Progenitor cell of endocrine pancreas (in vitro differentiated cells): ENCODE results near the gene POTEM. TPM values are rescaled to one million over a fixed set of nuclear protein-coding genes. Genes with fewer than 3 reads are reported as not detected.
"Not testable (repeated sequence)": the region's sequence is repeated elsewhere in the genome, so short reads cannot be mapped to it uniquely, and the experiment has no call there.

Experiments used
- DNase-seq: peaks from one replicate; pipeline ENCODE4 v3.0.0; 2021; ENCODE audit warnings: low spot score; ENCODE audit not compliant: unreplicated experiment
- H3K27ac Mint-ChIP-seq: 2 replicates; pipeline ENCODE4 v1.8.0; 2021; ENCODE audit warnings: mild to moderate bottlenecking, moderate library complexity, mixed read lengths
- H3K27me3 Mint-ChIP-seq: 2 replicates; pipeline ENCODE4 v1.8.0; 2021; ENCODE audit warnings: mixed read lengths
- H3K36me3 Mint-ChIP-seq: 2 replicates; pipeline ENCODE4 v1.8.0; 2022; ENCODE audit warnings: mixed read lengths; ENCODE audit not compliant: insufficient read depth
- H3K4me1 Mint-ChIP-seq: 2 replicates; pipeline ENCODE4 v1.8.0; 2021; ENCODE audit warnings: low read depth, mixed read lengths
- H3K4me3 Mint-ChIP-seq: 2 replicates; pipeline ENCODE4 v1.8.0; 2021; ENCODE audit warnings: low read depth, mild to moderate bottlenecking, moderate library complexity, mixed read lengths
- H3K9me3 Mint-ChIP-seq: 2 replicates; pipeline ENCODE4 v1.8.0; 2021; ENCODE audit warnings: low read depth, mixed read lengths
- total RNA-seq: library from RNA; stranded (reverse); gene quantifications from 2 replicates; pipeline ENCODE4 v1.2.1, GENCODE V29; 2021

POTEM gene
- total RNA-seq, 1 donor from 2014 or later = not detected

DNA sequence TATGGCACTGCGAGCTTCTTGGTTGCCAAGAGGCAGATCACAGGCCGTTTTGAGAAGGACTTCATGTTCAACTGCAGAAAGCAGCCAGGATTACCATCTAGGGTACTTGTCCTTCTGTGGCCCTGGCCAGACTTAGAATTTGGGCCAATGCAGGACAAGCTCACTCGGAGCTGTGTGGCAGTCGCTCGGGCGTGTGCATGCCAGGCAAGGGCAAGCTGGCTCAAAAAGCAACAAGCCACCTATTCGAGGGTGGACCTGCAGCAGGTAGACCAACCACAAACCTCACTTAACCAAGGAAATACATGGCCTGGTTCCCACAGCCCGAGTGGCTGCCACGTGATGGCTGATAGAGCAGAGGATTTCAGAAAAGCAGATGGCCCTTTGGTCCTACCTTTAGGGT is 39.3 kb downstream of the POTEM start:
- H3K4me3 Mint-ChIP-seq, H3K36me3 Mint-ChIP-seq, H3K4me1 Mint-ChIP-seq, H3K9me3 Mint-ChIP-seq, H3K27me3 Mint-ChIP-seq, DNase-seq, H3K27ac Mint-ChIP-seq: not testable (repeated sequence)

- H3K27ac Mint-ChIP-seq, H3K36me3 Mint-ChIP-seq, H3K9me3 Mint-ChIP-seq, DNase-seq, H3K27me3 Mint-ChIP-seq, H3K4me1 Mint-ChIP-seq, H3K4me3 Mint-ChIP-seq: not testable (repeated sequence)
These were observed 40.4 kb downstream of the POTEM start for GRCh38 chr14:19007678-19008077.

DNA sequence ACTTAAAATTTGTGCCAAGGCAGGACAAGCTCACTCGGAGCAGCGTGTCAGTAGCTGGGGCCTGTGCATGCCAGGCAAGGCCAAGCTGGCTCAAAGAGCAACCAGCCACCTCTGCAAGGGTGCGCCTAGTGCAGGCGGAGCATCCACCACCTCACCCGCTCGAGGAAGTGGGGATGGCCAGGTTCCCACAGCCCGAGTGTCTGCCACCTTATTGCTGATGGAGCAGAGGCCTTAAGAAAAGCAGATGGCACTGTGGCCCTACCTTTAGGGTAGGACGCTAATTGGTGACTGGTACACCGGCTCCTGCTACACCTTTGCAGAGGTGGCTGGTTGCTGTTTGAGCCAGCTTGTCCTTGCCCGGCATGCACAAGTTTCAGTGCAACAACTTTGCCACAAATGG is 43.8 kb downstream of the POTEM start:
- not testable (repeated sequence) for H3K4me3 Mint-ChIP-seq, H3K4me1 Mint-ChIP-seq, H3K9me3 Mint-ChIP-seq, H3K36me3 Mint-ChIP-seq, H3K27ac Mint-ChIP-seq, DNase-seq, H3K27me3 Mint-ChIP-seq

- H3K36me3 Mint-ChIP-seq, H3K27me3 Mint-ChIP-seq, H3K4me3 Mint-ChIP-seq, DNase-seq, H3K27ac Mint-ChIP-seq, H3K4me1 Mint-ChIP-seq, H3K9me3 Mint-ChIP-seq: not testable (repeated sequence)
These were observed 44.5 kb downstream of the POTEM start for GRCh38 chr14:19011703-19012102.

GRCh38 chr14:19015185-19015584 is 48.0 kb downstream of the POTEM start:
- not testable (repeated sequence) for DNase-seq, H3K27me3 Mint-ChIP-seq, H3K4me3 Mint-ChIP-seq, H3K9me3 Mint-ChIP-seq, H3K27ac Mint-ChIP-seq, H3K4me1 Mint-ChIP-seq, H3K36me3 Mint-ChIP-seq

DNA sequence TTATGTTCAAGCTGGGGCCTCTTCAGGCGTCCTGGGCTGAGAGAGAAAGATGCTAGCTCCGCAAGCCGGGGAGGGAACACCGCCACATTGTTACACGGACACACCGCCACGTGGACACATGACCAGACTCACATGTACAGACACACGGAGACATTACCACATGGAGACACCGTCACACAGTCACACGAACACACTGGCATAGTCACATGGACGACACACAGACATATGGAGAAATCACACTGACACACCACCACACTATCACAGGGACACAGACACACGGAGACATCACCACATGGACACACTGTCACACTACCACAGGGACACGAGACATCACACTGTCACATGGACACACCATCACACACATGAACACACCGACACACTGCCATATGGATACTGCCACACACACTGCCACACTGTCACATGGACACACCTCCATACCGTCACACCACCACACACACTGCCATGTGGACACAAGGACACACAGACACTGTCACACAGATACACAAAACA is 57.9 kb downstream of the POTEM start:
- not testable (repeated sequence) for H3K27me3 Mint-ChIP-seq, H3K4me1 Mint-ChIP-seq, H3K36me3 Mint-ChIP-seq, DNase-seq, H3K9me3 Mint-ChIP-seq, H3K27ac Mint-ChIP-seq, H3K4me3 Mint-ChIP-seq

DNA sequence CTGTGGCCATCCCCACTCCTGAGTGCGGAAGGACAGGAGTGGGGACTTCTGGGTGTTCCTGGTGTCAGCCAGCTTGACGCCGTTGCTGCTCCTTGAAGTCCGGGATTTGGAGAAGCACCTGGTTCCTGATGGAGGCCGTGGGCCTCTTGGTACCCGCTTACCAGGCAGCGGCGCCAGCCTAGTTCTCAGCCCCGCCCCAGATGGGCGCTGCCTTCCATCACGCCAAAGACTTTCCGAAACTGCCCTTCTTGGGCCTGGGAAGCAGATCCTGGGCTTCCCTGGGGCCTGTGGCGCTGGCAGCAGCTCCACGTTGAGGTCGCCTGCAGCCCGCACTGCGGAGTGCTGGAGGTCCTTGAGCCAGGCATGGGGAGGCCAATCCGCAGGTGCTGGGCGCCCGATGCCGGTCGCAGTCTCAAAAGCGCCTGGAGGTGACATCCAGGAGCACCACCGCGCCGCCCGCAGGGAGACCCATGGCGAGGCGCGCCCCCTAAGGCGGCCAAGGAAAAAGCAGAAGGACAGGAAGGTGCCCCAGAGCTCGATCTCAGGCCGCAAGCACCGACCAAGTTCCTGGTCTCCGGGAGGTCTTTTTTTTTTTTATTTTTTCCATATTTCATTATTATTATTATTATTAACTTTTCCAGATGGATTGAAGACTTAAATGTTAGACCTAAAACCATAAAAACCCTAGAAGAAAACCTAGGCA is 59.6 kb downstream of the POTEM start:
- not testable (repeated sequence) for H3K4me3 Mint-ChIP-seq, H3K27ac Mint-ChIP-seq, H3K9me3 Mint-ChIP-seq, H3K4me1 Mint-ChIP-seq, H3K36me3 Mint-ChIP-seq, DNase-seq, H3K27me3 Mint-ChIP-seq

DNA sequence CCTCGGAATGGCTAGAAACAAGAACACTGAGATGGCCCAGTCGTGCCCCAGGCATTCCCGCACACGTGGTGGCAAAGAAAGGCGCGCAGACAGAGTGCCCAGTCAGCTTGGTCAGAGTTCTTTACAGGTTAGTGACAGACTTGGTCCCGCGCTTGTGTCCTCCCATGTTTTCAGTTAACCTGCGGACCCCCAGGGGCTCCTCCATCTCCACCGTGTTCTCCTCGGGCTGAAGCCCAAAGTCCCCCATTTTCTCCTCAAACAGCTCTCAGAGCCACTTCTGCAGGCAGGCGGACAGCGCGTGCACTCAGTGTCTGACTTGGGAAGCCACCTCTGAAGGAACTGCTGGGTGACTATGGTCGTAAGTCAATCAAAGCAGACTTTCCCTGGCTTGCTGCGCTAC is 60.7 kb downstream of the POTEM start:
- H3K9me3 Mint-ChIP-seq, H3K27ac Mint-ChIP-seq, H3K27me3 Mint-ChIP-seq, H3K4me3 Mint-ChIP-seq, DNase-seq, H3K36me3 Mint-ChIP-seq, H3K4me1 Mint-ChIP-seq: not testable (repeated sequence)

GRCh38 chr14:19036811-19037382 is 69.7 kb downstream of the POTEM start:
- not testable (repeated sequence) for DNase-seq, H3K27me3 Mint-ChIP-seq, H3K27ac Mint-ChIP-seq, H3K4me1 Mint-ChIP-seq, H3K9me3 Mint-ChIP-seq, H3K36me3 Mint-ChIP-seq, H3K4me3 Mint-ChIP-seq

DNA sequence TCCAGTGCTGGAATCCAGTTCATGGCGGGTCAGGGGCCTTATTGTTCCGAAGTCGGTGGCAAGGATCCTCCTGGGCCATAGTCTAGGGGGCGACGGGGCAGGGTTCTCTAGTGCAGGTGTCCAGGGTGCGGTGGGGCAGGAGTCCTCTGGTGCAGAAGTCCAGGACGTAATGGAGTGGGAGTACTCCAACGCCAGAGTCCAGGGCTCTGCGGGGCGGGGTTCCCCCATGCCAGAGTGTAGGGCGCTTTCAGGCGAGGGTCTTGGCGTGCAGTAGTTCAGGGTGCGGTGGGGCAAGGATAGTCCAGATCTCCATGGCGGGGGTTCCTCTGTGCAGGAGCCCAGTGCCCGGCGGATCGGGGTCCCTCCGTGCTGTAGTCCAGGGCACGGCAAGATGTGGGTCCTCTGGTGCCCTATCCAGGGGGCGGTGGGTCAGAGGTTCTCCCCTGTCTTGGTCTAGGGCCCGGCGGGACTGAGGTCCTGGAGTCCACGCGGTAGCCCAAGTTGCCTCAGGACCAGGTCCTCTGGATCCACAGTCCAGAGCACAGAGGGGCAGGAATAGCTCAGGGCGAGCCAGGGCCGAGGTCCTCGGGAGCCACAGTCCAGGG is 70.9 kb downstream of the POTEM start:
- H3K9me3 Mint-ChIP-seq, DNase-seq, H3K27me3 Mint-ChIP-seq, H3K4me1 Mint-ChIP-seq, H3K27ac Mint-ChIP-seq, H3K4me3 Mint-ChIP-seq, H3K36me3 Mint-ChIP-seq: not testable (repeated sequence)

- not testable (repeated sequence) for DNase-seq, H3K4me3 Mint-ChIP-seq
These were observed 71.6 kb downstream of the POTEM start for GRCh38 chr14:19038785-19039184.

DNA sequence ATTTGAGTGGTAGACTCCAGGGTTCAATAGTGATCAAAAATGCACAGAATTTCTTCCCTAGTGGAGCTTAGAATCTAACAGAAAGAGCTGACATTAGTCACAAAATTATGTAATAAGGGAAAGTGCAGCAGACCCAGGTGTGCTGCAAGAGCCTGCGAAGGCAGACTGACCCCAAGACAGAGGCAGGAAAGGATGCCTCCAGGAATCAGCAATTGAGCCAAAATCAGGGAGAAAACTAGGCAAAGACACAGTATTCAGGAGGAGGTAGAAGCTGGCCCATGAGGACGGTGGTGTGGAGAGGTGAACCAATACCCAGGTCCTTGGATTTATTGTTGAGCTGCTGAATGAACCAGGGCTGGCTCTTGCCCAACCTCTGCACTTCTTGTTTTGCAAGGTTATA is 76.2 kb downstream of the POTEM start:
- not testable (repeated sequence) for H3K36me3 Mint-ChIP-seq, DNase-seq, H3K27me3 Mint-ChIP-seq, H3K4me3 Mint-ChIP-seq, H3K9me3 Mint-ChIP-seq, H3K4me1 Mint-ChIP-seq, H3K27ac Mint-ChIP-seq

More at GRCh38 chr14:19038785-19039184, 71.6 kb downstream of the POTEM start:
- not testable (repeated sequence) for H3K4me1 Mint-ChIP-seq, H3K36me3 Mint-ChIP-seq, H3K9me3 Mint-ChIP-seq, H3K27me3 Mint-ChIP-seq, H3K27ac Mint-ChIP-seq
